IMR-90 (cell line): ENCODE results near the gene ATP1B3. TPM values are rescaled to one million over a fixed set of nuclear protein-coding genes. Genes with fewer than 3 reads are reported as not detected.

Source experiments
- ATAC-seq: fragments of 200-7000 bp; cut with Tn5 transposase; 2 replicates; pipeline ENCODE4 v1.9.1; 2020; ENCODE audit warnings: low read depth, mild to moderate bottlenecking, moderate library complexity
- BruUV-seq: library from RNA; stranded (reverse); fragments of 400-500 nt; replicated peaks from 2 replicates; lab custom pipeline; 2021; lab: Mats Ljungman, UMichigan
- CTCF ChIA-PET: fragments of 300-600 bp; formaldehyde crosslinking; extraction: SDS; loops from one replicate; lab custom pipeline; 2021; ENCODE audit warnings: antibody characterized with exemption; lab: Yijun Ruan, JAX
- POLR2A ChIA-PET: fragments of 300-600 bp; sonication (Branson Sonifier 250); formaldehyde crosslinking; loops from one replicate; lab custom pipeline; 2022; ENCODE audit warnings: antibody characterized with exemption; ENCODE audit not compliant: unreplicated experiment; lab: Charles Lee
- DNase-seq: peaks from one replicate; pipeline ENCODE4 v3.0.0; 2013
- H2AFZ ChIP-seq: replicated peaks from 2 replicates; pipeline ENCODE3; 2013; ENCODE audit warnings: low read length, mild to moderate bottlenecking; ENCODE audit not compliant: poor library complexity
- H2AK5ac ChIP-seq: 2 replicates; pipeline ENCODE4 v1.6.1; 2013; ENCODE audit warnings: low read depth, low read length, inconsistent platforms
- H2AK9ac ChIP-seq: replicated peaks from 2 replicates; pipeline ENCODE3; 2013; ENCODE audit warnings: mild to moderate bottlenecking, low read depth, low read length, moderate library complexity; ENCODE audit not compliant: poor library complexity
- H2BK120ac ChIP-seq: 2 replicates; pipeline ENCODE4 v1.6.1; 2013; ENCODE audit warnings: low read depth, low read length, inconsistent platforms
- H2BK15ac ChIP-seq: 3 replicates; pipeline ENCODE4 v1.6.1; 2013; ENCODE audit warnings: low read depth, low read length, inconsistent platforms
- H2BK20ac ChIP-seq: 2 replicates; pipeline ENCODE4 v1.6.1; 2013; ENCODE audit warnings: low read depth, mild to moderate bottlenecking, inconsistent platforms, low read length, moderate library complexity
- H2BK5ac ChIP-seq: 2 replicates; pipeline ENCODE4 v1.6.1; 2013; ENCODE audit warnings: mild to moderate bottlenecking, low read depth, low read length, inconsistent platforms; ENCODE audit not compliant: poor library complexity, severe bottlenecking
- H3K14ac ChIP-seq: replicated peaks from 2 replicates; pipeline ENCODE4 v1.6.1; 2013; ENCODE audit warnings: low read depth, low read length, inconsistent platforms
- H3K18ac ChIP-seq: 2 replicates; pipeline ENCODE4 v1.6.1; 2013; ENCODE audit warnings: low read depth, low read length, control low read depth
- H3K23ac ChIP-seq: 2 replicates; pipeline ENCODE4 v1.6.1; 2013; ENCODE audit warnings: low read depth, low read length, inconsistent platforms
- H3K27ac ChIP-seq: 2 replicates; pipeline ENCODE4 v1.5.1; 2013; ENCODE audit warnings: mild to moderate bottlenecking, control low read depth, low read length; ENCODE audit not compliant: insufficient read depth
- H3K27me3 ChIP-seq: 2 replicates; pipeline ENCODE4 v1.6.1; 2013; ENCODE audit warnings: low read length; ENCODE audit not compliant: control insufficient read depth, insufficient read depth
- H3K36me3 ChIP-seq: 2 replicates; pipeline ENCODE4 v1.6.1; 2013; ENCODE audit warnings: low read length, mixed read lengths; ENCODE audit not compliant: control insufficient read depth, insufficient read depth
- H3K4ac ChIP-seq: 2 replicates; pipeline ENCODE4 v1.6.1; 2013; ENCODE audit warnings: low read depth, low read length, inconsistent platforms
- H3K4me1 ChIP-seq: 2 replicates; pipeline ENCODE4 v1.6.1; 2013; ENCODE audit warnings: low read length, mixed read lengths; ENCODE audit not compliant: control insufficient read depth, insufficient read depth
- H3K4me2 ChIP-seq: 2 replicates; pipeline ENCODE4 v1.6.1; 2013; ENCODE audit warnings: low read depth, mild to moderate bottlenecking, control low read depth, low read length, moderate library complexity
- H3K4me3 ChIP-seq: 2 replicates; pipeline ENCODE4 v1.5.1; 2013; ENCODE audit warnings: low read depth, mild to moderate bottlenecking, control low read depth, low read length, moderate library complexity; ENCODE audit not compliant: insufficient read depth
- H3K56ac ChIP-seq: 2 replicates; pipeline ENCODE4 v1.6.1; 2013; ENCODE audit warnings: low read length, inconsistent platforms; ENCODE audit not compliant: insufficient read depth; ENCODE audit errors: extremely low read depth
- H3K79me1 ChIP-seq, 2 experiments: 2 replicates each; pipeline ENCODE4 v1.6.1; 2013; ENCODE audit warnings: low read length in 2 of 2, inconsistent platforms in 1 of 2, low read depth in 1 of 2
- H3K9ac ChIP-seq: 2 replicates; pipeline ENCODE4 v1.6.1; 2013; ENCODE audit warnings: low read depth, low read length, control low read depth
- H3K9me1 ChIP-seq: 2 replicates; pipeline ENCODE4 v1.6.1; 2013; ENCODE audit warnings: low read length, inconsistent platforms; ENCODE audit not compliant: insufficient read depth
- H3K9me3 ChIP-seq: 2 replicates; pipeline ENCODE4 v1.6.1; 2013; ENCODE audit warnings: low read length; ENCODE audit not compliant: control insufficient read depth, insufficient read depth
- H4K20me1 ChIP-seq: 2 replicates; pipeline ENCODE4 v1.6.1; 2013; ENCODE audit warnings: low read length, inconsistent platforms; ENCODE audit not compliant: insufficient read depth
- H4K5ac ChIP-seq: 2 replicates; pipeline ENCODE4 v1.6.1; 2013; ENCODE audit warnings: mild to moderate bottlenecking, low read depth, low read length, control low read depth
- H4K8ac ChIP-seq, 2 experiments: 2 replicates each; pipeline ENCODE4 v1.6.1; 2013; ENCODE audit warnings: low read depth in 2 of 2, low read length in 2 of 2, control low read depth in 1 of 2, inconsistent platforms in 1 of 2
- H4K91ac ChIP-seq: 2 replicates; pipeline ENCODE4 v1.6.1; 2013; ENCODE audit warnings: low read depth, low read length, inconsistent platforms; ENCODE audit not compliant: insufficient read depth
- CEBPB ChIP-seq: IDR thresholded peaks from 2 replicates; pipeline ENCODE4 v1.6.1; 2012; ENCODE audit warnings: low read depth, low read length, improper control_type of control experiment
- MXI1 ChIP-seq: IDR thresholded peaks from 2 replicates; pipeline ENCODE4 v1.6.1; 2012; ENCODE audit warnings: low read depth, mild to moderate bottlenecking, low read length, moderate library complexity, borderline replicate concordance
- SMC3 ChIP-seq: fragments of 150-350 bp; IDR thresholded peaks from 2 replicates; pipeline ENCODE4 v1.6.1; 2016; ENCODE audit warnings: low read depth, mild to moderate bottlenecking, antibody characterized with exemption, low read length, moderate library complexity
- USF2 ChIP-seq: fragments of 150-350 bp; IDR thresholded peaks from 2 replicates; pipeline ENCODE4 v1.6.1; 2017; ENCODE audit warnings: mild to moderate bottlenecking, antibody characterized with exemption, low read length, low read depth
- WGBS, 2 experiments: methylation state at CpG; one replicate each; pipeline versions ENCODE4 v1.1.5 to v1.1.7; 2013; ENCODE audit warnings: missing lambda C conversion rate in 2 of 2; ENCODE audit not compliant: insufficient read length in 1 of 2; ENCODE audit errors: extremely low coverage in 2 of 2; 5-methylcytosine and 5-hydroxymethylcytosine counted together
- dilution Hi-C: fragments of 300-500 bp; cut with HindIII; formaldehyde crosslinking; loops from one replicate; pipeline ENCODE4 v1.14.3; 2018; ENCODE audit warnings: low sequenced_read_pairs; ENCODE audit not compliant: unreplicated experiment
- in situ Hi-C: fragments of 300-500 bp; cut with MboI; formaldehyde crosslinking; loops from 3 replicates; pipeline ENCODE4 v1.14.3; 2019; ENCODE audit warnings: low sequenced_read_pairs, inconsistent platforms, mixed read lengths
- intact Hi-C: fragments of 100-400 bp; cut with micrococcal nuclease; formaldehyde crosslinking; loops from 2 replicates; pipeline ENCODE4 v1.10.0; 2022
- polyA plus RNA-seq, 3 experiments: library from polyadenylated mRNA; depleted of rRNA; stranded (reverse); fragments of >200 nt; gene quantifications; 2 replicates each; pipeline ENCODE4 v1.2.3, GENCODE V29; 2012; ENCODE audit warnings: low replicate concordance in 1 of 3
- total RNA-seq: library from RNA; depleted of rRNA; stranded (reverse); fragments of >200 nt; gene quantifications from 2 replicates; pipeline ENCODE4 v1.2.3, GENCODE V29; 2012

The ATP1B3 gene
- total and polyA plus RNA-seq, 2 of the 4 experiments (the other 2 are of a cell fraction) = 64.3 to 126 TPM

GRCh38 chr3:141949972-141950371 is 73.5 kb downstream of the ATP1B3 start:
- Histone ChIP-seq H3K23ac (no peak overlapping the region), H3K9me1 (peaks cover 3% of the 10 kb centered on the region; the same call in 1 of the 2 replicates), H3K36me3 (peaks cover 12% of the 10 kb centered on the region), H4K20me1 (no peaks in the 10 kb centered on the region), H3K56ac (no peak overlapping the region), H3K4me3 (no peak overlapping the region), H2BK20ac (no peak overlapping the region), H2BK15ac (no peak overlapping the region), H3K9me3 (no peaks in the 10 kb centered on the region), H2BK120ac (no peak overlapping the region), H3K9ac (no peak overlapping the region), H2BK5ac (no peak overlapping the region), H4K5ac (no peak overlapping the region), H3K4me2 (no peak overlapping the region), H2AK9ac (no peak overlapping the region), H4K91ac (no peak overlapping the region), H3K27me3 (no peaks in the 10 kb centered on the region), H3K79me1 (no peaks in the 10 kb centered on the region), H2AFZ (no peak overlapping the region), H3K18ac (no peak overlapping the region), H3K4me1 (no peaks in the 10 kb centered on the region; the same call in 1 of the 2 replicates), H3K14ac (no peak overlapping the region), H3K27ac (no peak overlapping the region), H4K8ac (no peak overlapping the region), H3K4ac (no peak overlapping the region), H2AK5ac (no peak overlapping the region)
- BruUV-seq = no TSS peak
- POLR2A ChIA-PET = no interaction called here
- TF ChIP-seq USF2 (no peak), CEBPB (no peak), MXI1 (no peak), SMC3 (no peak)
- CTCF ChIA-PET = no interaction called here
- intact Hi-C loops (no loop called here), in situ Hi-C loops (no loop called here), dilution Hi-C loops (no loop called here)
- ATAC-seq (no peak), DNase-seq (no peak)
- no CpG with 5 or more reads among the region's 6 CpGs for WGBS, 2 experiments
